GM19468 (cell line): ENCODE results near the gene DPYD.
"Not testable (repeated sequence)": the region's sequence is repeated elsewhere in the genome, so short reads cannot be mapped to it uniquely, and the experiment has no call there.

Experiments used
- ATAC-seq: cut with Tn5 transposase; IDR thresholded peaks from one replicate; pipeline ENCODE4 v1.9.1; 2021; ENCODE audit warnings: mild to moderate bottlenecking, moderate library complexity, moderate number of reproducible peaks; ENCODE audit not compliant: unreplicated experiment; ENCODE audit errors: extremely low read depth

DPYD gene

GRCh38 chr1:97349794-97350193 lies 571.0 kb downstream of the DPYD start:
- ATAC-seq, result not testable (repeated sequence)

DNA sequence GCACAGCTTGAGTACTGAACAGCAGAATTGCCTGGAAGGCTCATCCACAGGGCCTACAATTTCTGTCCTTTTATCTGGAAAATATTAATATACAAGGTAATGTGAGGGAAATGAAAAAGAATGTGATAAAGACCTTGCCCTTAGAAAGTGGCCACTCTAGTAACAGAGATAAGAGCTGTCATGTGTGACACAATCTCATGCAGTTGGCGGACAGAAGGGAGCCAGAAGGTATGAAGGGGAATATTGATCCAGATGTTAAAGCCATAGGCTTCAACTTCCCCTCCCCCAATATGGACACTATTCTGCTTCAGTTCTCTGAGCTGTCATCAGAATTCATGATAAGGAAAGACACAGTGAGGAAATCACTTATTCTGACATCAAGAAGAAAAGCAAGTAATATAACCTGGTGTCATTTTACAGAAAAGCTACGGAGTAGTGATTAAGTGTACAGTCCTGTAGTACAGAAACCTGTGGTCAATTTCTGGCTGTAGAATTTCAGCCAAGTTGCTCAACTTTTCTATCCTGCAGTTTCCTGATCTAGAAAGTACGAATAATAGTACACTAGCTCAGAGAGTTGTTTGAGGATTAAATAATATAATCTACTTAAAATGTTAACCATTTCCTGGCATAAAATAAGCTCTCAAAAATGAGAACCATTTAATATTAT lies 572.1 kb downstream of the DPYD start:
- no peak for ATAC-seq

- ATAC-seq, result no peak
Measured at GRCh38 chr1:97340951-97341350, 579.9 kb downstream of the DPYD start.

DNA sequence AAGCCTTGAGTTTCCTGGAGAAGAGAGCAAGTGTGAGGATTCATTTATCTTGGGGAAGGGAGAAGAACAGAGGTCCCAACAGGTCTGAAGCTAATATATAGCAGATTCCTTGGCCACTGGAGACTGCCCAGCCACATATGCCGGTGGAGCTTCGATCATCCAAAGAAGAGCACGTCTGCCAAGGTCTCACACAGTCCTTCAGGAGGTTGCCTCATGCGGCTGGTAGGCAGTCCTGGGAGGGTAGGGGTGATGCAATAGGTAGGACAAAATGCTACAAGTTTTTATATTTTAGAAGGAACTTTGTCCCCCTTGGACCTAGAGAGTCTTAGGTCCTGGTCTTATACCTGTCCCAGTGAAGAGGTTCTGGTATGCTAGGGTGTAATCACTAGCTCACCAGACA lies 582.5 kb downstream of the DPYD start:
- ATAC-seq, result no peak

- no peak for ATAC-seq
Measured at GRCh38 chr1:97337250-97338030, 583.4 kb downstream of the DPYD start.

DNA sequence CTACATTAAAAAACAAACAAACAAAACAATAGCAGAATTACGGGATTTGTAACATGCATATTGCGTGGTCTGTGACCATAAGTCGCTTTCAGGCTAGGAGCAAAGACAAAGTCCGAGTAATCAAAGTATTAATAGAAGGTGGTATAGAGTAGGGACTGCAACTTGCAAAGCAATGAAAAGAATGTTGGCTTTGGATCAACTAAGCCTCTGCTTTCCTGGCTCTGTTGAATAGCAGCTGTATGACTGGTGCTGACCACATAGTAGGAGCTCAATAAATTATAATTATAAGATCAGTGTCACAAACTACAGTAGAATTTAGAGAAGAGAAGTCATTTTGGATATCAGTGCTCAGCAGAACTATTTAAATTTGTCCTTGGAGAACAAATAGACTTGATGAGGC lies 586.4 kb downstream of the DPYD start:
- no peak for ATAC-seq

- ATAC-seq, result no peak
Measured at GRCh38 chr1:97332716-97333115, 588.1 kb downstream of the DPYD start.

- no peak for ATAC-seq
Measured at GRCh38 chr1:97331165-97331564, 589.7 kb downstream of the DPYD start.

GRCh38 chr1:97314685-97315084 lies 606.1 kb downstream of the DPYD start:
- no peak for ATAC-seq

DNA sequence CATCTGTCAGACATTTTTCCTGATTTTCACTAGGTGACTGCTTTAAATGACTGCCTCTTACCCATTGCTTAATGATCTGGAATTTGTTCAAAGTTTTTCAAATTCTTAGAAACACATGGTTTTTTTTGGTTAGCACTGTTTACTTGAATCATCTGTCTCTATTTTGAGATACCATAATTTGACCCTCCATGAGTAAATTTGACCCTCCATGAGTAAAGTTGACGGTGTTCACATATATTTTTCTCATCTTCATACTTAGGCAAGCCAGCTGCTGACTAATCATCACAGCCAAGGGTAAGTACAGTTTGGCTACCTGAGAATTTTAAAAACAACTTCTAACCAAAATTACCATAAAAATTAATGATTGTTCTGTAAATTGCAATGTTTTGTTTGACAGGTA lies 612.7 kb downstream of the DPYD start:
- no peak for ATAC-seq

DNA sequence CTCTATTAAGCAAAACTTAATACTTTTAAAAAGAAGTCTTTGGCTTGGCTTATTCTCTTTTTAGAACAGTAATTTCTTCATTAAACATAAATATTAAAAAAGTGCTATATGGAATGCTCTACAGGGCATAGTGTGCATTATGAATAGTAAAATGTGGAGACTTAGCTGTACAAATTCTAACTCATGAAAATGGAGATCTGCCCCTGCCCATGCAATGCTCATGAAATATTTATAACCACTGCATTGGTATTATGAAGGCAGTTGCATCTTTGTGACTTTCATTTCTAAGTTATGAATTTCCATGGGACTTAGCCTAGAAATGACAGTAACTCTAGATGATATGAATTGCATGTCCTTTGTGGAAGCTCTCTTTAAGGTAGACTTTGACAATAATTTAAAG lies 613.3 kb downstream of the DPYD start:
- ATAC-seq, result no peak

DNA sequence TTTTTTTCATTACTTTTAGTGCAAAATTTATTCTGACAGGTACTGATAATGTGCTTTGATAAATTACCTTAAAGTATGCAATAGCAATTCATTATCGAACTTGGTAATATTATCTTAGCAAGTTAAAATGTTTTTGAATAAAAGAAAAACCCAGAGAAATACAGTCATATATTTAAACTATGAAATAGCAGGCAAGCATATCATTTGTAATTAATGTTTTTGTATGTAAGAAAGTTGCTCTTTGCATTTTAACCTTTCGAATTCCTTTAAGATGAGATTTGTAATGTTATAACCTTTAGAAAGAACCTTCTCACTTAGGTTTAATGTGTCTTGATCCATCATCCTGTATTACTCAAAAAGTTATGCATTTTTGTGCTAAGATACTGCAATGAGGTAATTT lies 613.7 kb downstream of the DPYD start:
- no peak for ATAC-seq

DNA sequence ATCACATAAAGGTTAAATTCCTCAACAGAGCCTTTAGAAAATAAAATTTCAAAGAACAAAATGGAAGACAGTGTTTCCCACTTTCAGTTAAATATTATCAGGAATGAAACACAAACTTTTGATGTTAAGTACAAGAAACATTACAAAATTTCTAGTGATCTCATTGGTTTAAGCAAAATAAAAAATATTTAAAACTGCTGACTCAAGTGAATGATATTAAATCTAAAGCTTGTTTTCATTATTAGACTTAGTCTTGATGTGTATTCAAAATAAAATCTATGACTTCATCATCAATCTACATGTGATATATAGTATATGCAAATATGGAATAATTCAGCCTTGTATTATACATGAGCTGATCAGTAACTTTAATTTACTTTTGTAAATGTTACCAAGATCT lies 614.3 kb downstream of the DPYD start:
- no peak for ATAC-seq

DNA sequence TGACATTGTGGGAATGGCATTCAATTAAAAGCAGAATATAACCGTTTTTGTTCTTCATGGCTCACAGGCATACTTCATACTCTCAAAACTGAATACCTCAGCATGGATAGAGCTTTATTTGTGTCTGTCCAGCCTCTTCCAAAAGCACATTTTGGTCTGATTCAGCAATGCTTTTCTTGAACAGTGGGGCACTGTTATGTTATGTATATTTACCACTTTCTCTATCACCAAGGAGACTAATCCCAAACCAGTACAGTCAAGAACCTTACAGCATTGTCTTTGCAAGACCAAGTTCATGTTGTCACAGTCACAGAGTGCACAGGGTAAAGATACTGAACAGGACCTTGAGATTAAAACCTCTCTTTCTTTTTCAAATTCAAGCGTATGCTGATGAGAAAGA lies 616.5 kb downstream of the DPYD start:
- ATAC-seq, result no peak

- no peak for ATAC-seq
Measured at GRCh38 chr1:97298966-97299365, 621.9 kb downstream of the DPYD start.

- no peak for ATAC-seq
Measured at GRCh38 chr1:97297611-97298010, 623.2 kb downstream of the DPYD start.

DNA sequence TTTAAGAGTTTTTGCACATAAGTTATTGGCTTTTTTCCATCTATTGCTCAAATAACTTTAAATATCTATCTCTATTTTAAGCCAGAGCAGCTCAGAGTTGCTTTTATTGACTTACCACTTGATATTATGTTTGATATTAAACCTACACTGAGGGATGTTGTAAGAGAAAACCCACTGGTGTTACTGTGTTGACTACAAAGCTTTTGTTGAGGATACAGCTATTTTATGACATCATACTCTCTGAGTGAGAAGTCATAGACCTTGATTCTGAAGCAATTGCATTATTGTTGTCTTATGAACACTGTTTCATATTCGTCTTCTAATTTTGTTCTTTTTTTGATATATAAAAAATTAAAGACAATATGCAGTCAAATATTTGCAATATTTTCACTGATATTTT lies 638.9 kb downstream of the DPYD start:
- ATAC-seq, result no peak

DNA sequence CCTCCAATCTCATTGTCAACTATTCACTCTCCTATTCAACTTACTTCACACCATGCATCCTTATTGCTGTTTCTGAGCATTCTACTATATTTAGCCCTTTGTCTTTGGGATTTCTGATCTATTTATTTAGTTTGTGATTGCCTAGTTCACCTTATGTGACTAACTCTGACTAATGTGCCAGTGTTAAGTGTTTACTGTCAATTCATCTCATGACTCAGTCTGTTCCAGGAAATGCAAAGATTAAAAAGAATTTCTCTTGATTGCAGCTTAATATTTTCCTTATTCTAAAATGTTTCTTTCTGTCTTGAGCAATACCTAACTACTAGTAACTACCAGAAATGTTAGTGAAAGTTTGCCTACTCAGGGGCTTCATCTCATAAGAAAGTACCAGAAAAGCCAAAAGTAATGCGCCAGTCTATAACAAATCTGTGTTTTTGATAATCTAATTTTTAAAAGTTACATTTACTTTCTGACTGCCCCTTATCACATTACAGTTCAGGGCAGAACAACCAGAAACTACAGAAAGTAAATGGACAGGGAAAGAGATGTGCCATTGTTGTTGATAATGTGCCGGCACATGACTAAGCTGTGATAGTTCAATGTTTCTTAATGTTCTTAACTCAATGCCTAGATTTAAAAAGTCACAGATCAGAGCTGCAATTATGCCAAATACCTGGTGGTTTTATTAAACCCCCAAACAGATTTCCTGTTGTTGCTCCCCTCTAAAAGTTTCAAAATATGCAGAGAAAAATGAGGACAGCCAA lies 642.8 kb downstream of the DPYD start:
- no peak for ATAC-seq

- ATAC-seq, result no peak
Measured at GRCh38 chr1:97271916-97272788, 648.7 kb downstream of the DPYD start.
